Suppressor macrophage treated with lipopolysaccharide for 1 hour (primary cell): ENCODE measurements around the gene AUTS2.

ENCODE experiments used
- DNase-seq, 3 donors: peaks; one replicate each; pipeline ENCODE4 v3.0.0-alpha.2; 2020 to 2022

Gene AUTS2

DNA sequence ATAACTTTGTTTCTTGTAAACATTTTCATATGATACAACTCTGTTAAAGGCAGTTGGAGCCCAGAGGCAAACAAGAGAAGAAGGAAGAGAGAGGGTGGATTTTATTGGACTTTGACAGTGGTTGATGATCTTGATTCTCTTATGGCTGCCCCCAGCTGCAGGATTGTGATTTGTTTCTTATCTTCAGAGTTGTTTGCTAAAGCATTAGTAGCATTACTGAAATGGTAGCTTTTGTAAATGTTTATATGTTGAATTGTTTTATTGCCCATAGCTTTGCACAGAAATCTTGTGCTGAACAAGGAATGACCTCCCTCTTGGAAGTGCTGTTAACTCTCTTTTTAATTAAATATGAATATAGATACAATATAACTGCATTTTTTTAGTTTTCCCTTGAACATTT, 309.4 kb downstream of the AUTS2 start:
- DNase-seq, result no peak

DNA sequence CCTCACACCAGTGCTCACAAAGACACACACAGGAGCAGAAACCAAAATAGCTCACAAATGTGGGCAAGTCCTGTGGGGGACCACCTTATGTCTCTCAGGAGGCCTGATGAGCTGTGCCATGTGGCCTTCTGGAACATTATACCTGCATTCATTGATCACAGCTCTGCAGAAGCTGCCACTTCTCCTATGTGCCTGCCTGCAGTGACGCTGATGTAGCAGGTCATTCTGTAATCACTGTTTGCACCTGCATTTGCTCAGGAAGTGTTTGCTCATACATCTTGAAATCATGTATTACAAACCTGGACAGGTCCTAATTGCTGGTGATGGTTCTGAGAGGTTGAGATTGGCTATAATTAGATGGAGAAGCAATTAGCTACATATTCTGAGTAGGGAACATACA, 310.2 kb downstream of the AUTS2 start:
- DNase-seq, result no peak

DNA sequence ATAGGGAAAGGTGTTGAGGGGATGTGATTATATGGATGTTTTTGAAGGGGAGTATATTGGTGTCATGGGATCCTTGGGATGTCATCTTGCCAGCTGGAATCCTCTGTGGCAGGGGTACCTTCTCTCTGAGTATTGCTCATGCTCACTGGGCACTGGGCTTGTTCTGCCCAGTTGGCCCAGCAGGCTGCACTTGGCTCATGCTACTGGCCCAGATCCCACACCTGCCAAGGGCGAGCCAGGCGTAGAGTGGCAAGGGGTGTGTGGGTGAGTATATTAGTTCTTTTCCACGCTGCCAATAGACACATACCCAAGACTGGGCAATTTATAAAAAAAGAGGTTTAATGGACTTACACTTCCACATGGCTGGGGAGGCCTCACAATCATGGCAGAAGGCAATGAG, 311.9 kb downstream of the AUTS2 start:
- DNase-seq, result no peak

DNA sequence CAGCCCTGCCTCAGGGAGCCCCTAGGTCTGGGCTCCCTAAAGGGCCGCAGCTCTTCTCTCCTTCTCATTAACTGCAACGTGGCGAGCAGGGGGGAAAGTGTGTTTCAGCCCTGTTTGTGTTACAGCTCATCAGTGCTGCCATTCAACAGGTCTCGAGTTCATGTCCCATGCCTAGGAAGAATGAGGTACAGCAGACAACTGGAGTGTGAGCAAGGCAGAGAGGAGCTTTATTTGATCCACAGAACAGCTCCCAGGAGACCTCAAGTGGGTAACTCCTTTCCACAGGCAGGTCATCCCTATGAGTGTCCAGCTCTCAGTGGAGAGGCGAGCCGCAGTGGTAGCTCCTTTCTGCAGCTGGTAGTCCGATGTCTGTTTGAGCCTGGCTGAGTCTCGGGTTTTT, 313.1 kb downstream of the AUTS2 start:
- no peak for DNase-seq

DNA sequence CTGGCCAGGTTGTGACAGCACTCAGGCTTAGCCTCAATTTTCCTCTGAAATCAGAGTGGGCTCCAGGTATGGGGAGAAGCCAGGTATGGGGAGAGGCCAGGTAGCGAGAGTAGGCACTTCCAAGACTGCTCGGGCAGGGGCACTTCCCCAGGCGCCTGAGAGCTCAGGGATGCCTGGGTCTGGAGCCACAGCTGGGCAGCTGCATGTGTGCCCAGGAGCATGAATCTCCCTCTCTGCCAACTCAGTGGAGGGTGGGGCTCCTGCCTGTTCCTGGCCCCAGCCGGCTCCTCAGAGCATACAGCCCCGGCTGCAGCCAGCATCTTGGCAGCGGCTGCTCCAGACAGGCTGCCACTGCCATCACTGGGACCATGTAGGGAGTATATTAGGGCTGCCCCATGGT, 313.9 kb downstream of the AUTS2 start:
- DNase-seq, result no peak

DNA sequence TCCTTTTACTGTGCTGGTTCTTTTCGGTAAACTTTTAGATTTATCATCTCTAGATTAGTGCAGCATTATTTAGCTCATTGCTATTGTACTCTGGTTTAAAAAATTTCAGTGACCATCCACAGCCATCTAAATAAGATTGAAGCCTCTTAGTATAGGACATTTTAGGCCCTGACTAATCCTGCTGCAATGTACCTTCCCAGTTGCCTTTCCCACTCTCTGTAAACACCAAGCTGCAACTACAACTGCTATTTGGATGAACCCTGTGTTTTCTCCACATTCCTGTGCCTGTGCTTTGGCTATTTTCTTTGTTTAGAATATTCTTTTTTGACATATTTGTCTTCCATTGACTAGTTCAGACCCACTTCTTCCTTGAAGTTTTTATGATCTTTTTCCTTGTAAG, 314.6 kb downstream of the AUTS2 start:
- no peak for DNase-seq

DNA sequence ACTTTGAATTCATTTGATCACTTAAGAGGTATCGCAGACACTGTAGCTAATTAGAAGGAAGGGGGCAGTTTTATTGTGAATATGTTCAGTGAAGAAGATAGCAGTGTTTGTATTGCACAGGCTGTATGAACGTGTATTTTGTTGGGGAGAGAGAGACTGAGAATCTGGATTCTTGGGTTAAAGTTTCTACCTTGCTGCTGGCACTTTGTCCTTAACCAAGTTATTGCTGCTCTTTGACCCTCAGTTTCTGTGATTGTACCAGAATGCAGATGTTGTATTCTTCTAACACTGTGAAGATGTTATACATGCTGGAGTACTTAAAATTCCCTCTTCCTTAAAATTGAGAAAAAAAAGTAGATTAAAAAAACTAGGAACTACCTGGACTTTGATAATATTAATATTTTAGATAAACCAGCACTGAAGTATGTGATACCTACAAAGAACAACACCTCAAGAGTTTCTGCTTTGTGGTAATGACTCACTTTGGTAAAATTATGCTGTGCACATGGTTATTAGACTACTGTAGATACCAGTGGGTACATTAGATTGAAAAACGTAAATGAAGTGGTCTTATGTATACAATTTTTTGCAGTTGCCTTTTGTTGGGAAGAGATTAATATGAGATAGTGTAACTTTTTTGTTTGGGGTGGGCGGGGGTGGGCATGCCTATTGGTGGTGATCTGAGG, 321.3 kb downstream of the AUTS2 start:
- DNase-seq, result no peak

DNA sequence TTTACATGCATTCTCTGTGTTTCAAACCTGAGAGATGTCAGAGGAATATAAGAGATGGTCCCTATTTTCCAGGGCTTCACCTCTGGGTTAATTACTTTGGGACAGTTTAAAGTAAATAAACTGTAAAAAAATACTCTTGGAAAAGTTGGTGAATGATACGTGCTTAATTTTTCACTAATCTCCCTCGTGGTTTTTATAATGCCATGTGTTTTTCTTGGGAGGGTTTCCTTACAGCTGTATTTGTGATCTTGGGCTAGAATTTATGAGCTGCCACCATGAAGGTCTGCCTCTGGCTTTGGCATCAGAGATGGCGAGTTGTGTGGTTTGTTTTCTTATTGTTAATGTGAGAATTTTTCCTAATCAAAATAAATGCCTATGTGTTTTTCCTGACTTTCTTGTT, 322.5 kb downstream of the AUTS2 start:
- no peak for DNase-seq

DNA sequence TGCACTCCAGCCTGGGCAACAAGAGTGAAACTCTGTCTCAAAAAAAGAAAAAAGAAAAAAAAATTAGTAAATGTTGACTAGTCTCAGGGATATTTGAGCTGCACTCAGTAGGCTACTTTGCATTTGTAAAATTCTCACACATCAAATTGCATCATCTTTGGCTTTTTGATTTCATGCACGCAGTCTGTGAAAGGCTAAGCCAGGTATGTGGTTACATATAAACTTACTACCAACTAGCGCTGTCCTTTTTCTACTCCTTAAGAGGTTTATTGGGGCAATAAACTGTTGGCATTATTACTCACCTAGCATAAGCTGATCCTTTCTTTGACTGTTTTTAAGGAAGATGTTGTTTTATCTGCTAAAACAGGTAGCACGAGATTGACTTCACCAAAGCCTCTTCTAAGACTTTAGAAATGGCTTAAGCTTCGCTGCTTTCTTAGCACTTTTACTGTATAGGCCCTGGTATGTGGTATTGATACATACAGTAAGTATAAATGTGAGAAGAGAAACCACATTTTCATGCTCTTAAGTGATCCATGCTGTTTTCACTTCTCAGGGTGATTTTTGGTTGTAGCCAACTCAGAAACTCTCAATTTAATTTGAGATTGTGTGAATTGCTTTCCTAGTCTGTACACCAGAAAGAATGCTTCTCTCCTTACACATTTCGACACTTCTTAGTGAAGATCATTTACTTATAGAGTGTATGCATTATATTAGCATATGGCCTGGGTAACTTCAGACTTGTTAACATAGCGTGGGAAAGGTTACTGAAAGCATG, 323.9 kb downstream of the AUTS2 start:
- DNase-seq, result no peak

DNA sequence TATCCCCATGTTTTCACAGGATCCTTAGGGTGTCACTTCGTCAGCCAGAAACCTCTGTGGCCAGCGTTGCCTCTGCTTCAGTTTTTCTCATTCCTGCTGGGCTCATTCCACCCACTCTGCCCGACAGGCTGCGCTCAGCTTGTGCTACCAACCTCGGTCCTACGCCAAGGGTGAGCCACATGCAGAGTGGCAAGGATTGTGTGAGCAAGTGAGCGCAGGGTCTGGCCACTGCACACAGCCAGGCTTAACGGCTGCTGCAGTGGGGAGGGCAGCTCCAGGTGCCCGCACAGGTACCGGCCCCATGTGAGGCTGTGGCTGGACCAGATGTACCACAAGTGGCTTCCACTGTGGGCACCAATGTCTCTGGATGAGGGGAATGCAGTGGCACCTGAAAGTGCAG, 329.2 kb downstream of the AUTS2 start:
- DNase-seq, result no peak

DNA sequence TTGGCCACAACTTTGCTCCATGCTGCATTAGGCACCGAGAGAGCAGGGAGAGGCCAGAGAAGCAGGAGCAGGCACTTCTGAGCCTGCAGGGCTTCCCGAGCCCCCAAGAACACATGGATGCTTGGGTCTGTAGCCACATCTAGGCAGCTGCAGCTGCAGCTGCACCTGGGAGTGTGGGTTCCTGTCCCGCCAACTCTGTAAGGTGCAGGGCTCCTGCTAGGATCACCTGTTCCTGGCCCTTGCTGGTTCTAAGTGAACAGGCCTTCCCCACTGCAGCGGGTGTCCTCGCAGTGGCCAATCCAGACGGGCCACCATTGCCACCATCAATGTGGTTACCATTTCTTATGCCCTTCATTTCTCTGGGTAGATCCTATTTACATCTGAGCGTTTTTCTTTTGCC, 330.3 kb downstream of the AUTS2 start:
- no peak for DNase-seq

DNA sequence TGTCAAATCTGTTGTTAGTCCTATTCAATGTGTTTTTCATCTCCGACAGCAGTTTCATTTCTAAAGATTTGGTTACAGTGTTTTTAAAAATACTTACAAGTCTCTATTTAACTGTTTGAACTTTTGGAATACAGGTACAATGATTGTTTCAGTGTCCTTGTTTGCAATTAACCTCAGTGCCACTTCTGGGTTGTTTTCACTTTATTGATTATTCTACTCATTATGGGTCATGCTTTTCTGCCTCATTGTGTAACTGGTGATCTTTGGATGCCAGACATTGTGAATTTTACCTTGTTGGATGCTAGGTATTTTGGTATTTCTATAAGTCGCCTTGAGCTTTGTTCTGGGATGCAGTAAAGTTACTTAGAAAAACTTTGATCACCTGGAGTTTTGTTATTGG, 331.3 kb downstream of the AUTS2 start:
- no peak for DNase-seq

DNA sequence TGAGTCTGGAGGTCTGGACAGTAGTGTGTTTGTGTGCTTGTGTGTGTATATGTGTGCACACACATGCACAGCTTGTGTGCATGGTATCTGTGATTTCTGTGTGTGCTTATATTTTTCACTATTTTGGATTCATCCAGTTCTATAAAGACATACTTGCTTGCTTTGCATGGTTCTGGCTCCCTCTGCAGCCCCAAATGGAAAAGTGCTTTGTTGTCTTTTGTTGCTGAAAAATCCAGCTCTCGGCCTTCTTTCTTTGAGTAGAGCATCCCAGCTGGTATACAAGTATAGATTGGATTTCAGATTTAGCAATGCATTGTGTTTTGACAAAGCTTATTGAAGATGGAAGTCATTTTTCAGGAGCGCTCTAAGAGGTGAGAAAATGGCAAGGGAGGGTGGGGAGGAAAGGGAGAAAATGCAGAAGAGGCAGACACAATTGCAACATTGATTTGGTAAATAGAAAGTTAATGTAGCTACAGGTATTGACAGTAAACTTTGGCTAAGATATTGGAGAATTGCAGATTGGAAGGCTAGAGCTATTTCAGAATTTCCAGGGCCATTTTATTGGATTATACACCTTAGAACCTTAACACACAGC, 333.9 kb downstream of the AUTS2 start:
- peak; percentile 19 to 33 (median 31) for DNase-seq

DNA sequence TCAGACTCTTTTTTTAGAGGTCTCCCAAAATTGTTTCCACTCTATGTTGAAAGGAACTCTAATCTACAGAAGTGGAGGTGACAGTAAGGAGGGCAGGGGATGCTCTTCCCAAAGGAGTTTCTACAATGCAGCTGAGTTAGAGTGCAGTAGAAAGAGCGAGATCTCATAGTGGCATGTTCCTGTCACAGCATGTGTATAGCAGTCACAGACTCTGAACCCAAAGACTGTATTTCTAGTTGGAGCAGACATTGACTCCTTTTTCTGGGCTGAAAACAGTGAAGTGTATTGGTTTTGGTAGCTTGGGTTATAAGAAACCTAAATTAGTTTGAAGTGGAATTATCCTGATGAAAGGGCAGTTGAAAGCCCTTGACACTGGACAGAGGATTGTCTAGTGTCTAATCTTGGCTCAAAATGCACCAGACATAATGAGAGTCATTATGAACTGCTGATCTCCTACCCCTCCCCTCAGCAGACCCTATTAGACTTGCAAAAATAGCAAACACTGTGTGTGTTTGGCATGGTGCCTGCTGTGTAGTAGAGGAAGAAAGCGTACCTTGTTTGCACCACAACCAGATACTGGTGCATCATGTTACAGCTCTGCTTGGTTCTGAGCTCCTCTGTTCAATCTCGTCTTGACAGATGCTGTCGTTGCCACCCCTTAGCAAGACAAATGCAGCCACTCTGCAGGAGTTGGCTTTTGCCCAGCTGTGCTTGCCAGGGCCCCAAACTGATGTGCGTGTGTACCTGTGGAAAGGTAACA, 336.0 kb downstream of the AUTS2 start:
- DNase-seq, result no peak

DNA sequence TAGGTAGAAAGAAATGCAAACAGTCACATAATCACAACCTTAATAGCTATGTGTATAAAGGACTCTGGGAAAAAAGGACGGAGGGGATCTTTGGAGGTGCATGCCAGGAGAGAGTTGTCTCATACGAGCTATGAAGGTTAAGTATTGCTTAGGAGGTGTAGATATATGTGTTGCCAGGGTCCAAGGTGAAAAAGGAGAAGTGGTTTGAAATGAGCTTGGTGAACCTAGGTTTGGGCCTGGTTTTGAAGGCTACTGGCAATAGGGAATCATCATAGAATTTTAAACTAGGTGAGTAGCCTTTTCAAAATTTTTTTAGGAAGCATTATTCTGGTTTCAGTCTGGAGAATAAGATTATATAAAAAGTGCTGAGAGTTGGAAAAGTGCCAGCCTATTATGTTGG, 336.8 kb downstream of the AUTS2 start:
- DNase-seq, result no peak

DNA sequence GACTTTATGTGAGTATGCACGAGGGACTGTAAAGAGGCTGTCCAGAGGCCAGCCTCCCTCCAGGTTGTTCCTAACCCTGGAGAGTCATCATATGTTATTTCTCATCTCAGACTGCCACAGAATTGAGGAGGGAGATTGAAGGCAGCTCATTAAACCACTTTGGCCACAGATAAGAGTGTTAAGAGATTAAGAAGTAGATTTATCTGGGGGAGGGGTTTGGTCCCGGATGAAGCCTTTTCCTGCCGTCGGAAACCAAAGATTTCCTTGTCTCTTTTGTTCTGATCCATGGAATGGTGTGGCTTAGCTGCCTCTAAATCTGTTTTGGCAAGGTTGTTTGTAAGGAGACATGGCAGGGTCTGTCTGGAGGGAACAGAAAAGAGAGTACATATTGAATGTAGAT, 338.8 kb downstream of the AUTS2 start:
- no peak for DNase-seq

DNA sequence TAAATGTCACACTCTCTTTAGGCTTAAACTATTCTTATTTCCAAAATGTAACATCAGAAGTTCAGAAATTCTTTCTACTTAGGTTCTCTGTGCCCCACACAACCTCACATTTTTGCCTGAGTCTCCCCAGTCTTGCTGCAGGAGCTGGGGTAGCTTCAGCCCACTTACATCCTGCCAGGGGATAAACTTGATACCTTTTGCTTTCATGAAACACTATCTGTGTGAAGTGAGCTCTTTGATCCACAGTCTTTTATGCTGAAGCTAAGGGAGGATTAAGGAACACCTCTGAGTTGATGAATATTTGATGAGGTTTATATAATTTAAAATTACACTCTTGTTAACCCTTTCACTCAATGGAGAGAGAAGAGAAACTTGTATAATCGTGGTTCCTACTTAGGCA, 341.0 kb downstream of the AUTS2 start:
- DNase-seq, result no peak

DNA sequence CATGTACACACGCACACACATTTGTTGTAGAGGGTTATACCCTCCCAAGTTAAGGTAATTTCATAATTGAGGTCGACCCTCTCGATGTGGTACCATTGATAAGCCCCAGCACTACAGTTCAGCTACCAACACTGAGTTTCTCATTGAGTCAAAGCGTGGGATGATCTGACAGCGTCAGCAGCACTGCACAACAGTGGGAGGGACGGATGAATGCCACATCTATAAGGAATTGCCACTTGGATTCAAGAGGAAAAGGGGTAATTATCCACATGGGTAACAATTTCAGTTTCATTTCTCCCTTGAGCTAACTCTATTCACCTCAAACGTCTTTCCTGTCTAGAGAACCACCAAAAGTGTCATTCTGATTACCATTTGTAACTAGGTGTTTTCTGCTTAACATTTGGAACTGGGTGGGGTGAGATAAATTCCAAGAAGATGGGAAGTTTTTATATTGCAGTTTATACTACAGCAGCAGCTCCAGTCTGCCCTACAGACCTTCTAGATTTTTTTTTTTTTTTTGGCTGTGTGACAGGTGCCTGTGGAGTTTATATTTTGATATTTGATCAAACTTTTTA, 342.9 kb downstream of the AUTS2 start:
- no peak for DNase-seq

DNA sequence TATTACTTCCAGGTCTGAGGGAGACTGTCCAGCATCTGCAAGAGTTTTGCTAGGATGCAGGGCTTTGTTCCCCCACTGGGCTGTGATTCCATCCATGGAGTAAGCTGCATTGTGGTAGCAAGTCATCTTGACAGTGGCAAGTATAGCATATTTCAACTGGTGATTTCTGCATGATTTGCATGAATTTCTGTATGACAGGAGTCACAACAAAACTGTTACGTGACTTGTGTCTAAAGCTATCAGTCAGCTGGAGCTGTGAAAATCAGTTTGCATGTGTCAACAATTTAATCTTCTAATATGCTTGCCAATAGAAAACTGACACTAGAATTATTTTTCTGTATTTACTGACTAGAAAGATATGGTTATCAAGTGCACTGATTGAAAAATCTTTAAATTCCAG, 344.3 kb downstream of the AUTS2 start:
- no peak for DNase-seq

DNA sequence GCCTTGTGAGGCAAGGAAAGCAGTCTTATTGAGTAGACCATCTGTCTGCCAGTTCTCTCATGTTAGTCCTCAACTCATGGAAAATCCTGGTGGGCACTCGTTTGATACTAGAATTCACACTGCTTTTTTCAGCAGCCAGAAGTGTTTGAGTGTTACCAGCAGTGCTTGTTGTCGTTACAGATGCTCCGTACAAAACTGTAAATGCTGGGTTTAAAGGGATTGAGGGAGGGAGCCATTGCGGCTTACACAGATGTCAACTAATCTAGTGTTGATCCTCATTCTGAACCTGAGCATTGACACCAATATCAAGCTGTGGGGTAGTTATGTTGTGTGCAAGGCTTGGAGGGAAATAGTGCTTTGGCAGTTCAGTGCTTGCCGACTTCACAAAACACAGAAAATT, 348.6 kb downstream of the AUTS2 start:
- no peak for DNase-seq

DNA sequence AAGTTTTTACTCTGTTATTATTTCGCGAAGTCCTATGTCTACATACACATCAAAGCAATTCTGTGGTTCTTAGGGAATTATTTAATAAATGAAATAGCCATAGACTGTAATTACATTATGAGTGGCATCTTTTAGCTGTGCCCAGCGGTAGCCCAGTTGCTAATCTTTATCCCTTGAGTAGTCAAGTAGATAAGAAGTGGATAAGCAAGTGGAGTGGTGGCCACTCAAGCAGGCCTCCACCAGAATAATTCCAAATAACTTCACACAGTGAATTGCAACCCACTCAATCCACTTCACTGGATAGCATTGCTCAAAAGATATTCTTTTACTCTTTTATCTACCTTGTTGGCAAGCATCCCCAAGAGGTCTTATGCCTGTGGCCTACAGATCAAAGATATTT, 349.7 kb downstream of the AUTS2 start:
- no peak for DNase-seq

DNA sequence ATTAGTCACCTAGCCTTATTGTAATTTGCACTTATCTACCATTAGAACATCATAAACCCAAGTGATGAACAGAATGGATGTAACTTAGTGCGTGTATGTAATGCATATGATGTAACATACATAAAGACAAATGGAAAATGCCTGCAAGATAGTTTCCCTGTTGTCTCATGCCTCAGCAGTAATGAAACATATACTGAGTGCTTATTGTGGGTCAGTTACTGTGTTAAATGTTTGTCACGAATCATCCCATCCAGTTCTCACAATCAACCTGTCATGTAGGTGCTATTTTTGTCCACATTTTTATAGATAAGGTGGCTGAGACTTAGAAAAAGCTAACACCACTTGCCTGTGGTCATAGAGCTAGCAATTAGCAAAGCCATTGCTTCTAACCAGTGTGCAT, 350.8 kb downstream of the AUTS2 start:
- no peak for DNase-seq

DNA sequence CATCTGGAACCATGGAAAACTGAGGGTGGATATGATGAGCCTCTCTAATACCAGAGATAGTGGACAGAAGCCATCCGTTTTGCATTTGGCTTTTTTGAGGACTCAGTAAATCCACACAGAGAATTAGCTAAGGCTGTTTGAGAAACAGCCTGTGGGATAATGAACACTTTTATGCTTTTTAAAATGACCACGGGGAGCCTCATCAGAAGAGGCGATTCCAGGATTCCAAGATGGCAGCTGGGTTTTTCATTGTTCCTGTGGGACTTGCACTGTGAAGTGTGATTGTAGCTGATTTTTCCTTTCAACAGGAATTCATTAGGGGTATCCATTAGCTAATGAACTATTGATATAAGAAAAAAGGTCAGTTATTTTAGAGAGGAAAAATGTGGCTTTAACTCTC, 353.2 kb downstream of the AUTS2 start:
- DNase-seq, result no peak
